GM12878 (cell line): ENCODE data around the gene CACNA1I. TPM values are rescaled to one million over a fixed set of nuclear protein-coding genes. Genes with fewer than 3 reads are reported as not detected.

Source experiments
- ATAC-seq: fragments of 200-7000 bp; cut with Tn5 transposase; 3 replicates; pipeline ENCODE4 v1.9.1; 2020; ENCODE audit warnings: mild to moderate bottlenecking, moderate library complexity
- BruUV-seq: library from RNA; stranded (reverse); fragments of 400-500 nt; replicated peaks from 2 replicates; lab custom pipeline; 2021; lab: Mats Ljungman, UMichigan
- CTCF ChIA-PET: fragments of 300-600 bp; sonication (Branson Sonifier 250); formaldehyde crosslinking; extraction: SDS; loops from one replicate; lab custom pipeline; 2021; ENCODE audit warnings: inconsistent platforms; lab: Yijun Ruan, JAX
- POLR2A ChIA-PET: fragments of 350-600 bp; formaldehyde crosslinking; extraction: SDS; loops from one replicate; lab custom pipeline; 2021; ENCODE audit warnings: inconsistent platforms; lab: Charles Lee
- RAD21 ChIA-PET: fragments of 300-600 bp; sonication (Branson Sonifier 250); formaldehyde crosslinking; loops from one replicate; lab custom pipeline; 2023; ENCODE audit warnings: antibody characterized with exemption; ENCODE audit not compliant: unreplicated experiment; lab: Charles Lee
- SMC1A ChIA-PET: fragments of 300-600 bp; sonication (Branson Sonifier 250); formaldehyde crosslinking; loops from one replicate; lab custom pipeline; 2023; ENCODE audit not compliant: unreplicated experiment, uncharacterized antibody; lab: Charles Lee
- DNase-seq: peaks from one replicate; pipeline ENCODE4 v3.0.0-alpha.2; 2011; ENCODE audit warnings: low read depth, low spot score
- FAIRE-seq: peaks from 3 replicates; lab custom pipeline; 2011; peaks lifted over from hg19 to GRCh38; lab: Jason Lieb, UNC
- H2AFZ ChIP-seq: 2 replicates; pipeline ENCODE4 v1.6.0; 2011; ENCODE audit warnings: low read depth, low read length, control low read depth; ENCODE audit not compliant: control insufficient read depth
- H3K27ac ChIP-seq: 2 replicates; pipeline ENCODE4 v1.5.1; 2011; ENCODE audit warnings: control low read depth; ENCODE audit not compliant: control insufficient read depth, insufficient read depth
- H3K27me3 ChIP-seq, 2 experiments: replicated peaks in 1 of 2; 2 replicates each; pipeline versions ENCODE4 v1.6.0 to v1.6.1; 2011; ENCODE audit warnings: low read length in 1 of 2; ENCODE audit not compliant: control insufficient read depth in 2 of 2, insufficient read depth in 2 of 2
- H3K36me3 ChIP-seq, 2 experiments: 2 replicates each; pipeline ENCODE4 v1.5.1; 2011; ENCODE audit warnings: low read length in 1 of 2; ENCODE audit not compliant: control insufficient read depth in 2 of 2, insufficient read depth in 2 of 2
- H3K4me1 ChIP-seq: 2 replicates; pipeline ENCODE4 v1.6.1; 2011; ENCODE audit warnings: mild to moderate bottlenecking, low read length, moderate library complexity, mixed read lengths; ENCODE audit not compliant: control insufficient read depth, insufficient read depth
- H3K4me2 ChIP-seq: 2 replicates; pipeline ENCODE4 v1.6.0; 2011; ENCODE audit warnings: control low read depth; ENCODE audit not compliant: control insufficient read depth, insufficient read depth
- H3K4me3 ChIP-seq: fragments of 200-600 bp; sonication (generic); 2 replicates; pipeline ENCODE4 v1.5.1; 2016
- H3K79me2 ChIP-seq: 2 replicates; pipeline ENCODE4 v1.6.0; 2011; ENCODE audit warnings: low read length; ENCODE audit not compliant: control insufficient read depth, insufficient read depth
- H3K9ac ChIP-seq: 2 replicates; pipeline ENCODE4 v1.8.0; 2011; ENCODE audit warnings: low read length, control low read depth, mixed read lengths; ENCODE audit not compliant: control insufficient read depth, insufficient read depth
- H3K9me3 ChIP-seq: replicated peaks from 3 replicates; pipeline ENCODE4 v1.5.1; 2011; ENCODE audit warnings: mild to moderate bottlenecking, low read length; ENCODE audit not compliant: control insufficient read depth, insufficient read depth
- H4K20me1 ChIP-seq: 2 replicates; pipeline ENCODE4 v1.6.0; 2011; ENCODE audit not compliant: control insufficient read depth, insufficient read depth
- CHD4 ChIP-seq: fragments of 200-600 bp; sonication (generic); IDR thresholded peaks from 2 replicates; pipeline ENCODE4 v1.6.1; 2016; ENCODE audit warnings: mild to moderate bottlenecking
- ESRRA ChIP-seq: IDR thresholded peaks from 2 replicates; pipeline ENCODE4 v1.6.1; 2012; ENCODE audit warnings: mild to moderate bottlenecking, low read length, improper control_type of control experiment
- HDAC2 ChIP-seq: fragments of 200-600 bp; sonication (generic); IDR thresholded peaks from 2 replicates; pipeline ENCODE4 v1.6.1; 2017
- IRF5 ChIP-seq: fragments of 450-650 bp; IDR thresholded peaks from 2 replicates; pipeline ENCODE4 v1.6.1; 2017; ENCODE audit warnings: borderline replicate concordance
- NKRF ChIP-seq: fragments of 450-650 bp; conservative IDR thresholded peaks from 2 replicates; pipeline ENCODE4 v1.6.1; 2017; ENCODE audit warnings: mild to moderate bottlenecking, moderate library complexity
- WRNIP1 ChIP-seq: IDR thresholded peaks from 2 replicates; pipeline ENCODE4 v1.6.1; 2011; ENCODE audit warnings: low read depth, low read length, improper control_type of control experiment, borderline replicate concordance
- ZNF217 ChIP-seq: fragments of 450-650 bp; IDR thresholded peaks from 2 replicates; pipeline ENCODE4 v1.6.1; 2017; ENCODE audit warnings: antibody characterized with exemption, mild to moderate bottlenecking
- WGBS: methylation state at CpG from one replicate; pipeline ENCODE4 v1.1.6; 2016; ENCODE audit warnings: low lambda C conversion rate; ENCODE audit not compliant: insufficient replicate concordance, insufficient coverage; ENCODE audit errors: missing lambda C conversion rate; 5-methylcytosine and 5-hydroxymethylcytosine counted together
- in situ Hi-C: fragments of 300-500 bp; cut with MboI; formaldehyde crosslinking; loops from 9 replicates; pipeline ENCODE4 v1.14.3; 2018; ENCODE audit warnings: mixed read lengths
- intact Hi-C: fragments of 100-400 bp; cut with micrococcal nuclease; formaldehyde crosslinking; loops from one replicate; pipeline ENCODE4 v1.14.2; 2022; ENCODE audit not compliant: unreplicated experiment
- polyA plus RNA-seq, 11 experiments: library from polyadenylated mRNA; depleted of rRNA in 4 of 11; unstranded in 6 of 11; stranded (reverse) in 5 of 11; fragments of >200 nt; fragmentation: Nextera tagmentation in 4 of 11; fragmentation: Illumina TruSeq in 1 of 11; extraction: Ambion mirVana in 4 of 11; extraction: Trizol in 1 of 11; gene quantifications; 1 replicate in 1 of 11; 2 replicates in 10 of 11; pipeline versions ENCODE4 v1.2.1 to v1.2.3, GENCODE V29; 2011 to 2016; ENCODE audit warnings: inconsistent platforms in 2 of 11, missing spikeins in 2 of 11, low read depth in 1 of 11
- total RNA-seq, 4 experiments: library from RNA; depleted of rRNA in 3 of 4; stranded (reverse); fragments of >200 nt in 3 of 4; fragmentation: Illumina TruSeq in 1 of 4; extraction: Trizol in 1 of 4; gene quantifications; 2 replicates each; pipeline versions ENCODE4 v1.2.1 to v1.2.3, GENCODE V29; 2013 to 2021
- TF ChIP-seq, protein P1 (sequence below): IDR thresholded peaks from 2 replicates; pipeline ENCODE4 v1.6.1; 2012; ENCODE audit warnings: mild to moderate bottlenecking, low read depth, low read length
- TF ChIP-seq, protein P2 (sequence below): IDR thresholded peaks from 2 replicates; pipeline ENCODE4 v1.6.1; 2012; ENCODE audit warnings: improper control_type of control experiment, low read depth, low read length; ENCODE audit not compliant: insufficient replicate concordance
- TF ChIP-seq, protein P3 (sequence below): IDR thresholded peaks from 2 replicates; pipeline ENCODE4 v1.6.1; 2011; ENCODE audit warnings: low read depth, low read length, improper control_type of control experiment, borderline replicate concordance

CACNA1I gene
- total and polyA plus RNA-seq, 10 of the 15 experiments (the other 5 are each of a cell fraction or from before 2014, with no cell fraction given): 0.01 to 0.03 TPM; not detected in 8

GRCh38 chr22:39703928-39704639 lies 133.5 kb downstream of the CACNA1I start:
- BruUV-seq: no TSS peak
- POLR2A ChIA-PET: no interaction called here
- Histone ChIP-seq H4K20me1 (no peaks in the 10 kb centered on the region), H3K4me3 (no peak overlapping the region), H3K4me2 (no peak overlapping the region), H3K27ac (no peak overlapping the region), H2AFZ (no peak overlapping the region), H3K27me3 (peaks cover 3 to 10% of the 10 kb centered on the region in 2 experiments), H3K9ac (no peak overlapping the region), H3K79me2 (no peaks in the 10 kb centered on the region), H3K4me1 (no peaks in the 10 kb centered on the region), H3K9me3 (no peaks in the 10 kb centered on the region), H3K36me3 (no peaks in the 10 kb centered on the region)
- FAIRE-seq (no peak), ATAC-seq (no peak), DNase-seq (no peak)
- in situ Hi-C loops (no loop called here), intact Hi-C loops (no loop called here)
- RAD21 ChIA-PET: no interaction called here
- CTCF ChIA-PET: no interaction called here
- SMC1A ChIA-PET: no interaction called here
- 40% methylated on average over 17 of the region's 17 CpGs for WGBS
- TF ChIP-seq ZNF217 (no peak), HDAC2 (no peak), CHD4 (no peak), WRNIP1 (no peak), NKRF (no peak), IRF5 (no peak), ESRRA (no peak)
- TF ChIP-seq, protein P1, sequence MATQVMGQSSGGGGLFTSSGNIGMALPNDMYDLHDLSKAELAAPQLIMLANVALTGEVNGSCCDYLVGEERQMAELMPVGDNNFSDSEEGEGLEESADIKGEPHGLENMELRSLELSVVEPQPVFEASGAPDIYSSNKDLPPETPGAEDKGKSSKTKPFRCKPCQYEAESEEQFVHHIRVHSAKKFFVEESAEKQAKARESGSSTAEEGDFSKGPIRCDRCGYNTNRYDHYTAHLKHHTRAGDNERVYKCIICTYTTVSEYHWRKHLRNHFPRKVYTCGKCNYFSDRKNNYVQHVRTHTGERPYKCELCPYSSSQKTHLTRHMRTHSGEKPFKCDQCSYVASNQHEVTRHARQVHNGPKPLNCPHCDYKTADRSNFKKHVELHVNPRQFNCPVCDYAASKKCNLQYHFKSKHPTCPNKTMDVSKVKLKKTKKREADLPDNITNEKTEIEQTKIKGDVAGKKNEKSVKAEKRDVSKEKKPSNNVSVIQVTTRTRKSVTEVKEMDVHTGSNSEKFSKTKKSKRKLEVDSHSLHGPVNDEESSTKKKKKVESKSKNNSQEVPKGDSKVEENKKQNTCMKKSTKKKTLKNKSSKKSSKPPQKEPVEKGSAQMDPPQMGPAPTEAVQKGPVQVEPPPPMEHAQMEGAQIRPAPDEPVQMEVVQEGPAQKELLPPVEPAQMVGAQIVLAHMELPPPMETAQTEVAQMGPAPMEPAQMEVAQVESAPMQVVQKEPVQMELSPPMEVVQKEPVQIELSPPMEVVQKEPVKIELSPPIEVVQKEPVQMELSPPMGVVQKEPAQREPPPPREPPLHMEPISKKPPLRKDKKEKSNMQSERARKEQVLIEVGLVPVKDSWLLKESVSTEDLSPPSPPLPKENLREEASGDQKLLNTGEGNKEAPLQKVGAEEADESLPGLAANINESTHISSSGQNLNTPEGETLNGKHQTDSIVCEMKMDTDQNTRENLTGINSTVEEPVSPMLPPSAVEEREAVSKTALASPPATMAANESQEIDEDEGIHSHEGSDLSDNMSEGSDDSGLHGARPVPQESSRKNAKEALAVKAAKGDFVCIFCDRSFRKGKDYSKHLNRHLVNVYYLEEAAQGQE: no peak
- TF ChIP-seq, protein P2, sequence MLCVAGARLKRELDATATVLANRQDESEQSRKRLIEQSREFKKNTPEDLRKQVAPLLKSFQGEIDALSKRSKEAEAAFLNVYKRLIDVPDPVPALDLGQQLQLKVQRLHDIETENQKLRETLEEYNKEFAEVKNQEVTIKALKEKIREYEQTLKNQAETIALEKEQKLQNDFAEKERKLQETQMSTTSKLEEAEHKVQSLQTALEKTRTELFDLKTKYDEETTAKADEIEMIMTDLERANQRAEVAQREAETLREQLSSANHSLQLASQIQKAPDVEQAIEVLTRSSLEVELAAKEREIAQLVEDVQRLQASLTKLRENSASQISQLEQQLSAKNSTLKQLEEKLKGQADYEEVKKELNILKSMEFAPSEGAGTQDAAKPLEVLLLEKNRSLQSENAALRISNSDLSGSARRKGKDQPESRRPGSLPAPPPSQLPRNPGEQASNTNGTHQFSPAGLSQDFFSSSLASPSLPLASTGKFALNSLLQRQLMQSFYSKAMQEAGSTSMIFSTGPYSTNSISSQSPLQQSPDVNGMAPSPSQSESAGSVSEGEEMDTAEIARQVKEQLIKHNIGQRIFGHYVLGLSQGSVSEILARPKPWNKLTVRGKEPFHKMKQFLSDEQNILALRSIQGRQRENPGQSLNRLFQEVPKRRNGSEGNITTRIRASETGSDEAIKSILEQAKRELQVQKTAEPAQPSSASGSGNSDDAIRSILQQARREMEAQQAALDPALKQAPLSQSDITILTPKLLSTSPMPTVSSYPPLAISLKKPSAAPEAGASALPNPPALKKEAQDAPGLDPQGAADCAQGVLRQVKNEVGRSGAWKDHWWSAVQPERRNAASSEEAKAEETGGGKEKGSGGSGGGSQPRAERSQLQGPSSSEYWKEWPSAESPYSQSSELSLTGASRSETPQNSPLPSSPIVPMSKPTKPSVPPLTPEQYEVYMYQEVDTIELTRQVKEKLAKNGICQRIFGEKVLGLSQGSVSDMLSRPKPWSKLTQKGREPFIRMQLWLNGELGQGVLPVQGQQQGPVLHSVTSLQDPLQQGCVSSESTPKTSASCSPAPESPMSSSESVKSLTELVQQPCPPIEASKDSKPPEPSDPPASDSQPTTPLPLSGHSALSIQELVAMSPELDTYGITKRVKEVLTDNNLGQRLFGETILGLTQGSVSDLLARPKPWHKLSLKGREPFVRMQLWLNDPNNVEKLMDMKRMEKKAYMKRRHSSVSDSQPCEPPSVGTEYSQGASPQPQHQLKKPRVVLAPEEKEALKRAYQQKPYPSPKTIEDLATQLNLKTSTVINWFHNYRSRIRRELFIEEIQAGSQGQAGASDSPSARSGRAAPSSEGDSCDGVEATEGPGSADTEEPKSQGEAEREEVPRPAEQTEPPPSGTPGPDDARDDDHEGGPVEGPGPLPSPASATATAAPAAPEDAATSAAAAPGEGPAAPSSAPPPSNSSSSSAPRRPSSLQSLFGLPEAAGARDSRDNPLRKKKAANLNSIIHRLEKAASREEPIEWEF: no peak
- TF ChIP-seq, protein P3, sequence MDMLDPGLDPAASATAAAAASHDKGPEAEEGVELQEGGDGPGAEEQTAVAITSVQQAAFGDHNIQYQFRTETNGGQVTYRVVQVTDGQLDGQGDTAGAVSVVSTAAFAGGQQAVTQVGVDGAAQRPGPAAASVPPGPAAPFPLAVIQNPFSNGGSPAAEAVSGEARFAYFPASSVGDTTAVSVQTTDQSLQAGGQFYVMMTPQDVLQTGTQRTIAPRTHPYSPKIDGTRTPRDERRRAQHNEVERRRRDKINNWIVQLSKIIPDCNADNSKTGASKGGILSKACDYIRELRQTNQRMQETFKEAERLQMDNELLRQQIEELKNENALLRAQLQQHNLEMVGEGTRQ: no peak
